Measurements from ENCODE around the gene PRR13. TPM values are rescaled to one million over a fixed set of nuclear protein-coding genes. Genes with fewer than 3 reads are reported as not detected.
A peak's percentile ranks its signal among the peaks of the same experiment; 100 is the strongest.

Gene PRR13
- total and polyA plus RNA-seq, 2 of the 8 experiments (the other 6 are each of a cell fraction or from before 2014, with no cell fraction given) = 82.9 to 185 TPM

- H4K8ac ChIP-seq (ENCODE audit: extremely low read depth, insufficient read depth, low read length) = no peak overlapping the region
- peak overlapping the region in 2 of 4 experiments; percentile 10 to 29; a peak in 2 of 7 replicates for H3K9ac ChIP-seq (replicated peaks in 1 of 4; ENCODE audit: extremely low read depth in 1 of 4, low read depth in 3 of 4, low read length in 3 of 4)
- no peak overlapping the region for H2AFZ ChIP-seq (ENCODE audit: low read length)
- peaks cover 7% of the 10 kb centered on the region; the same call in 1 of the 2 replicates for H3K79me1 ChIP-seq (ENCODE audit: low read depth, low read length)
- no peak overlapping the region for H2BK20ac ChIP-seq (ENCODE audit: low read length)
- H4K91ac ChIP-seq (replicated peaks; ENCODE audit: insufficient read length, low read length) = no peak overlapping the region
- no peaks in the 10 kb centered on the region for H3K9me3 ChIP-seq (ENCODE audit: insufficient read depth in 2 of 2, low read depth in 1 of 2, low read length in 1 of 2)
- no peak overlapping the region for H3K4ac ChIP-seq (replicated peaks; ENCODE audit: insufficient read length, low read depth, low read length)
- H3K36me3 ChIP-seq (ENCODE audit: control insufficient read depth in 2 of 4, insufficient read depth in 4 of 4, low read length in 3 of 4) = peaks cover 49 to 65% (median 56%) of the 10 kb centered on the region in 4 experiments
- peak overlapping the region in 2 of 4 experiments; percentile 3 to 99; a peak in 3 of 8 replicates for H3K4me3 ChIP-seq (ENCODE audit: extremely low read depth in 1 of 4, insufficient read depth in 2 of 4, low read depth in 3 of 4, low read length in 4 of 4)
- peaks cover 0 to 8% (median 2%) of the 10 kb centered on the region in 4 experiments; a peak in 3 of 7 replicates for H3K4me1 ChIP-seq (replicated peaks in 1 of 4; ENCODE audit: control insufficient read depth in 3 of 4, insufficient read depth in 4 of 4, low read length in 3 of 4)
- no peak overlapping the region for H2BK120ac ChIP-seq (replicated peaks; ENCODE audit: low read depth, low read length)
- ChIA-PET POLR2A (ENCODE audit: partially characterized antibody) (interaction anchor here (0.7 to 57.6 kb wide), 21 partner anchors 7 to 162 kb away, joined by 3 to 3397 read pairs (median 4); partner anchors contain the start of genes MAP3K12, NPFF and TARBP2), CTCF (ENCODE audit: partially characterized antibody) (interaction anchor here (0.8 to 4.0 kb wide), 6 partner anchors 10 to 103 kb away, joined by 3 to 24 read pairs (median 6); no protein-coding TSS in a partner anchor)
- H2BK15ac ChIP-seq (ENCODE audit: low read length) = no peak overlapping the region
- no peak overlapping the region for H3K23ac ChIP-seq (ENCODE audit: insufficient read length)
- H3K4me2 ChIP-seq (ENCODE audit: insufficient read depth in 1 of 2, low read depth in 2 of 2, low read length in 2 of 2) = peak overlapping the region; percentile 14 to 81; a peak in 1 of 4 replicates
- DNase-seq (ENCODE audit: low read depth in 1 of 2, low spot score in 2 of 2) (no peak), FAIRE-seq (no peak)
- H2BK5ac ChIP-seq (ENCODE audit: low read depth, low read length) = no peak overlapping the region
- no peak overlapping the region for H3K56ac ChIP-seq (replicated peaks; ENCODE audit: insufficient read length, low read depth, low read length)
- 94% methylated on average over 3 of the region's 3 CpGs; no CpG with 5 or more reads in 1 of the 2 experiments for WGBS, 2 experiments (ENCODE audit: extremely low coverage in 1 of 2, insufficient coverage in 1 of 2, insufficient read length in 1 of 2, insufficient replicate concordance in 2 of 2, low coverage in 1 of 2, low lambda C conversion rate in 2 of 2, missing lambda C conversion rate in 1 of 2)
- H3K27ac ChIP-seq (ENCODE audit: low read depth, low read length) = no peak overlapping the region
- no peaks in the 10 kb centered on the region for H3K27me3 ChIP-seq (replicated peaks in 1 of 4; ENCODE audit: control insufficient read depth in 3 of 4, extremely low read depth in 1 of 4, insufficient read depth in 3 of 4, low read length in 3 of 4)
- peaks cover 7% of the 10 kb centered on the region for H3K23me2 ChIP-seq (ENCODE audit: low read depth, low read length)
- H3K79me2 ChIP-seq (ENCODE audit: control insufficient read depth in 1 of 2, insufficient read depth in 2 of 2, low read length in 2 of 2) = peaks cover 29 to 71% of the 10 kb centered on the region in 2 experiments
- no peak overlapping the region for H3K14ac ChIP-seq (ENCODE audit: insufficient read length)
- no peak overlapping the region for H2BK12ac ChIP-seq (ENCODE audit: low read depth, low read length)
- H4K5ac ChIP-seq (ENCODE audit: insufficient read length, low read depth, low read length) = no peak overlapping the region
- no peak overlapping the region for H2AK5ac ChIP-seq (ENCODE audit: low read depth, low read length)
- H4K20me1 ChIP-seq (replicated peaks in 1 of 2; ENCODE audit: control insufficient read depth in 1 of 2, insufficient read depth in 2 of 2, low read length in 2 of 2) = peaks cover 32% of the 10 kb centered on the region in 2 experiments
- no peak overlapping the region for H3K18ac ChIP-seq (ENCODE audit: extremely low read depth, low read length)
- TF ChIP-seq SP2 (IDR thresholded peaks at IDR 0.05; ENCODE audit: low read length) (no peak), CTCF (IDR thresholded peaks at IDR 0.05; ENCODE audit: control extremely low read depth in 1 of 3, insufficient read depth in 1 of 3, low read depth in 1 of 3, low read length in 3 of 3) (no peak), EZH2 (IDR thresholded peaks at IDR 0.05; ENCODE audit: low read depth, low read length, severe bottlenecking) (no peak), RNF2 (IDR thresholded peaks at IDR 0.05; ENCODE audit: borderline replicate concordance, low read depth, low read length, missing control alignments, poor library complexity, severe bottlenecking) (no peak), TCF12 (IDR thresholded peaks at IDR 0.05; ENCODE audit: low read depth, low read length) (no peak), CBX8 (IDR thresholded peaks at IDR 0.05; ENCODE audit: borderline replicate concordance, low read depth, low read length) (no peak), NANOG (IDR thresholded peaks at IDR 0.05; ENCODE audit: insufficient read depth, low read depth, low read length, poor library complexity, severe bottlenecking) (no peak), CHD1 (IDR thresholded peaks at IDR 0.05; ENCODE audit: low read depth, low read length) (no peak), POLR2AphosphoS5 (IDR thresholded peaks at IDR 0.05; ENCODE audit: low read depth, low read length) (peak; percentile 58; the same call in 1 of the 2 replicates), POLR2A (IDR thresholded peaks at IDR 0.05; ENCODE audit: control extremely low read depth in 1 of 2, low read depth in 2 of 2, low read length in 2 of 2) (peak in 1 of 2 experiments; percentile 61; a peak in 1 of 3 replicates)
Observed at GRCh38 chr12:53454707-53455106, 13.2 kb downstream of the PRR13 start.
